AG04449 (cell line): ENCODE data around the gene AKAP6.

Experiments used
- CTCF ChIA-PET: fragments of 350-600 bp; formaldehyde crosslinking; extraction: SDS; loops from one replicate; lab custom pipeline; 2021; ENCODE audit warnings: antibody characterized with exemption; lab: Yijun Ruan, JAX
- POLR2A ChIA-PET: fragments of 400-600, 350-600 bp; formaldehyde crosslinking; extraction: SDS; loops from one replicate; lab custom pipeline; 2020; ENCODE audit warnings: antibody characterized with exemption, inconsistent platforms; lab: Yijun Ruan, JAX
- DNase-seq: peaks from one replicate; pipeline ENCODE4 v3.0.0-alpha.2; 2010; ENCODE audit warnings: low read depth, low spot score
- H3K4me3 ChIP-seq: 2 replicates; pipeline ENCODE4 v1.5.1; 2011; ENCODE audit warnings: low read depth, mild to moderate bottlenecking, control low read depth, low read length
- CTCF ChIP-seq: IDR thresholded peaks from one replicate; pipeline ENCODE4 v1.5.1; 2011; ENCODE audit warnings: mild to moderate bottlenecking, moderate library complexity, low read length, control low read depth, inconsistent platforms; ENCODE audit not compliant: insufficient read depth; ENCODE audit errors: missing control alignments

AKAP6 gene

GRCh38 chr14:32417956-32418552 lies 89.0 kb downstream of the AKAP6 start:
- no peak overlapping the region for H3K4me3 ChIP-seq
- DNase-seq, result no peak
- ChIA-PET CTCF (interaction anchor here (1.3 kb wide), 1 partner anchor 15 kb away, joined by 3 read pairs; no protein-coding TSS in a partner anchor), POLR2A (no interaction called here)
- no peak for TF ChIP-seq CTCF

- no peak overlapping the region for H3K4me3 ChIP-seq
- no peak for TF ChIP-seq CTCF
- DNase-seq, result no peak
- POLR2A ChIA-PET, result no interaction called here
- CTCF ChIA-PET, result interaction anchor here (1.3 to 2.0 kb wide), 2 partner anchors 10 to 13 kb away, joined by 3 to 5 read pairs; no protein-coding TSS in a partner anchor
Measured at GRCh38 chr14:32419429-32419828, 90.3 kb downstream of the AKAP6 start.

- DNase-seq, result no peak
Measured at GRCh38 chr14:32421781-32422180, 92.7 kb downstream of the AKAP6 start.

GRCh38 chr14:32422440-32422839 lies 93.3 kb downstream of the AKAP6 start:
- DNase-seq, result no peak
- TF ChIP-seq CTCF, result no peak
- POLR2A ChIA-PET, result no interaction called here
- no peak overlapping the region for H3K4me3 ChIP-seq
- CTCF ChIA-PET, result no interaction called here

More at GRCh38 chr14:32421781-32422180, 92.7 kb downstream of the AKAP6 start:
- H3K4me3 ChIP-seq, result no peak overlapping the region
- ChIA-PET POLR2A (no interaction called here), CTCF (interaction anchor here (0.7 kb wide), 1 partner anchor 78 kb away, joined by 3 read pairs; no protein-coding TSS in a partner anchor)
- TF ChIP-seq CTCF, result no peak

GRCh38 chr14:32426028-32426427 lies 96.9 kb downstream of the AKAP6 start:
- no peak overlapping the region for H3K4me3 ChIP-seq
- ChIA-PET CTCF (no interaction called here), POLR2A (no interaction called here)
- DNase-seq, result no peak
- TF ChIP-seq CTCF, result no peak

GRCh38 chr14:32426586-32427388 lies 97.7 kb downstream of the AKAP6 start:
- CTCF ChIA-PET, result interaction anchor here (1.0 kb wide), 1 partner anchor 24 kb away, joined by 3 read pairs; no protein-coding TSS in a partner anchor
- POLR2A ChIA-PET, result no interaction called here
- DNase-seq, result no peak
- no peak for TF ChIP-seq CTCF
- no peak overlapping the region for H3K4me3 ChIP-seq
